GM12891 (cell line): ENCODE measurements around the gene GJA10.

Source experiments
- PAX5 ChIP-seq: IDR thresholded peaks from 2 replicates; pipeline ENCODE4 v1.6.1; 2011; ENCODE audit warnings: low read length, moderate library complexity, mild to moderate bottlenecking; ENCODE audit not compliant: insufficient read depth, severe bottlenecking
- POLR2A ChIP-seq: IDR thresholded peaks from 2 replicates; pipeline ENCODE4 v1.6.1; 2011; ENCODE audit warnings: low read depth, low read length, control low read depth
- POLR2AphosphoS5 ChIP-seq: IDR thresholded peaks from 2 replicates; pipeline ENCODE4 v1.6.1; 2011; ENCODE audit warnings: low read depth, low read length, control low read depth
- SPI1 ChIP-seq: IDR thresholded peaks from 2 replicates; pipeline ENCODE4 v1.6.1; 2011; ENCODE audit warnings: low read depth, low read length, control low read depth
- TAF1 ChIP-seq: IDR thresholded peaks from 2 replicates; pipeline ENCODE4 v1.6.1; 2011; ENCODE audit warnings: low read depth, low read length, control low read depth

DNA sequence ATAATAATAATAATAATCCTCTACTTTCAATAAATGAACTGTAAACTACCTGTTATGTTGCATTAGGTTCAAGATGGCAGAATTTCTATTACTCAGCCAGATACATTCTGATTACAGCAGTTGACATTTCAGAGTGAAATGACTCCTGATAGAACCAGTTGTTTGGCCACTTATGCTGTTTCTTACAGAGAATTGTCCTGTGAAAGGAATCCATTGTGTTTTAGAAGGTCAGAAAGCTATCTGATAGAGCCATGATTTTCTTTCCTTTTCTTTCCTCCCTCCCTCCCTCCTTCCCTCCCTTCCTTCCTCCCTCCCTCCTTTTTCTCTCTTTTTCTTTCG is 16.6 kb downstream of the GJA10 start:
- TF ChIP-seq TAF1 (no peak), POLR2AphosphoS5 (no peak), POLR2A (no peak), SPI1 (no peak), PAX5 (no peak)
